ENCODE results near the gene MKX. TPM values are rescaled to one million over a fixed set of nuclear protein-coding genes. Genes with fewer than 3 reads are reported as not detected.

Gene MKX
- total and polyA plus RNA-seq, 9 of the 15 experiments (the other 6 are each of a cell fraction or from before 2014, with no cell fraction given): 0.07 TPM; not detected in 7

DNA sequence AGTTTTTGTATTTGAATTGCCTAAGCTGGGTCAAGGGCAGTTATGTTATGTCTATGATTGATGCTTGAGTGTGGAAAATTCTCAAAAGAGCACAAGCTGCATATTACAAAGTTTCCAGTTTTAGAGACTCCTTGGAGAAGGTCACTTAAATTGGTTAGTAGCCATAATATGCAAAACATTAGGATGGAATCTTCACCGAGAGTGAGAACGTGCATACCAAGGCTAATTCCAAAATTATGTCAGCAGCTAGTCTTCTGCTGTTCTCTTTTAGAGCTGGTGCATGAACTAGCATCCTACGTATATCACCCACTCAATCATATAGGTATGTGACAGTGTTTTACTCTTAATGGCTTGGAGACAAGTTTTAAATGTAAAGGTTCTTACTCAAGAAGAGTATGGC lies 49.2 kb downstream of the MKX start:
- no peak overlapping the region for H2AFZ ChIP-seq (ENCODE audit: low read depth, low read length)
- POLR2A ChIA-PET: no interaction called here
- no peaks in the 10 kb centered on the region for H3K79me2 ChIP-seq (ENCODE audit: control insufficient read depth, insufficient read depth, low read length)
- 0% methylated on average over 3 of the region's 3 CpGs for WGBS (ENCODE audit: insufficient coverage, low coverage, missing lambda C conversion rate)
- no peak overlapping the region for H3K4me2 ChIP-seq (ENCODE audit: insufficient read depth, low read length)
- no peaks in the 10 kb centered on the region for H3K9me1 ChIP-seq (ENCODE audit: control insufficient read depth, insufficient read depth, low read length)
- no peaks in the 10 kb centered on the region; the same call in 1 of the 2 replicates for H4K20me1 ChIP-seq (replicated peaks; ENCODE audit: control insufficient read depth, insufficient read depth, low read length)
- DNase-seq (ENCODE audit: extremely low read depth in 1 of 4, low spot score in 3 of 4): no peak
- in situ Hi-C loops (cut with MboI) (no loop called here), intact Hi-C loops (cut with micrococcal nuclease) (no loop called here)
- H3K9me3 ChIP-seq (replicated peaks; ENCODE audit: control insufficient read depth, insufficient read depth, low read depth, low read length): no peaks in the 10 kb centered on the region
- no peaks in the 10 kb centered on the region; a peak in 1 of 5 replicates for H3K27me3 ChIP-seq (ENCODE audit: control insufficient read depth in 2 of 2, insufficient read depth in 2 of 2, low read length in 2 of 2)
- BruUV-seq (replicated peaks): no TSS peak
- H3K36me3 ChIP-seq (ENCODE audit: control insufficient read depth, insufficient read depth, low read length): no peaks in the 10 kb centered on the region
- FAIRE-seq: no peak
- H3K27ac ChIP-seq (ENCODE audit: extremely low read depth, low read depth, low read length): no peak overlapping the region
- ATAC-seq: no peak
- H3K4me1 ChIP-seq (replicated peaks in 1 of 2; ENCODE audit: control insufficient read depth in 2 of 2, insufficient read depth in 2 of 2, low read length in 2 of 2): no peaks in the 10 kb centered on the region
- H3K9ac ChIP-seq (ENCODE audit: insufficient read depth in 1 of 2, low read depth in 2 of 2, low read length in 2 of 2): no peak overlapping the region
- H3K4me3 ChIP-seq: no peak overlapping the region
- CTCF ChIA-PET (ENCODE audit: low intra/inter-chr PET ratio): no interaction called here
- no peak for TF ChIP-seq TCF3 (CRISPR knock-in tag; IDR thresholded peaks at IDR 0.05)
- no peak for TF ChIP-seq BACH1 (tag; IDR thresholded peaks at IDR 0.05)
- TF ChIP-seq NFRKB (IDR thresholded peaks at IDR 0.05; ENCODE audit: low read depth): no peak
- TF ChIP-seq, protein P1, sequence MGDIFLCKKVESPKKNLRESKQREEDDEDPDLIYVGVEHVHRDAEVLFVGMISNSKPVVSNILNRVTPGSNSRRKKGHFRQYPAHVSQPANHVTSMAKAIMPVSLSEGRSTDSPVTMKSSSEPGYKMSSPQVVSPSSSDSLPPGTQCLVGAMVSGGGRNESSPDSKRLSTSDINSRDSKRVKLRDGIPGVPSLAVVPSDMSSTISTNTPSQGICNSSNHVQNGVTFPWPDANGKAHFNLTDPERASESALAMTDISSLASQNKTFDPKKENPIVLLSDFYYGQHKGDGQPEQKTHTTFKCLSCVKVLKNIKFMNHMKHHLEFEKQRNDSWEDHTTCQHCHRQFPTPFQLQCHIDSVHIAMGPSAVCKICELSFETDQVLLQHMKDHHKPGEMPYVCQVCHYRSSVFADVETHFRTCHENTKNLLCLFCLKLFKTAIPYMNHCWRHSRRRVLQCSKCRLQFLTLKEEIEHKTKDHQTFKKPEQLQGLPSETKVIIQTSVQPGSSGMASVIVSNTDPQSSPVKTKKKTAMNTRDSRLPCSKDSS (IDR thresholded peaks at IDR 0.05; ENCODE audit: low read depth, partially characterized antibody): no peak
- no peak for TF ChIP-seq MTA1 (IDR thresholded peaks at IDR 0.05; ENCODE audit: borderline replicate concordance)
- TF ChIP-seq ZNF133 (CRISPR knock-in tag; IDR thresholded peaks at IDR 0.05): no peak
- TF ChIP-seq KLF6 (CRISPR knock-in tag; IDR thresholded peaks at IDR 0.05; ENCODE audit: borderline replicate concordance): no peak
- TF ChIP-seq ZNF408 (CRISPR knock-in tag; IDR thresholded peaks at IDR 0.05; ENCODE audit: low read depth): no peak
- TF ChIP-seq, protein P2, sequence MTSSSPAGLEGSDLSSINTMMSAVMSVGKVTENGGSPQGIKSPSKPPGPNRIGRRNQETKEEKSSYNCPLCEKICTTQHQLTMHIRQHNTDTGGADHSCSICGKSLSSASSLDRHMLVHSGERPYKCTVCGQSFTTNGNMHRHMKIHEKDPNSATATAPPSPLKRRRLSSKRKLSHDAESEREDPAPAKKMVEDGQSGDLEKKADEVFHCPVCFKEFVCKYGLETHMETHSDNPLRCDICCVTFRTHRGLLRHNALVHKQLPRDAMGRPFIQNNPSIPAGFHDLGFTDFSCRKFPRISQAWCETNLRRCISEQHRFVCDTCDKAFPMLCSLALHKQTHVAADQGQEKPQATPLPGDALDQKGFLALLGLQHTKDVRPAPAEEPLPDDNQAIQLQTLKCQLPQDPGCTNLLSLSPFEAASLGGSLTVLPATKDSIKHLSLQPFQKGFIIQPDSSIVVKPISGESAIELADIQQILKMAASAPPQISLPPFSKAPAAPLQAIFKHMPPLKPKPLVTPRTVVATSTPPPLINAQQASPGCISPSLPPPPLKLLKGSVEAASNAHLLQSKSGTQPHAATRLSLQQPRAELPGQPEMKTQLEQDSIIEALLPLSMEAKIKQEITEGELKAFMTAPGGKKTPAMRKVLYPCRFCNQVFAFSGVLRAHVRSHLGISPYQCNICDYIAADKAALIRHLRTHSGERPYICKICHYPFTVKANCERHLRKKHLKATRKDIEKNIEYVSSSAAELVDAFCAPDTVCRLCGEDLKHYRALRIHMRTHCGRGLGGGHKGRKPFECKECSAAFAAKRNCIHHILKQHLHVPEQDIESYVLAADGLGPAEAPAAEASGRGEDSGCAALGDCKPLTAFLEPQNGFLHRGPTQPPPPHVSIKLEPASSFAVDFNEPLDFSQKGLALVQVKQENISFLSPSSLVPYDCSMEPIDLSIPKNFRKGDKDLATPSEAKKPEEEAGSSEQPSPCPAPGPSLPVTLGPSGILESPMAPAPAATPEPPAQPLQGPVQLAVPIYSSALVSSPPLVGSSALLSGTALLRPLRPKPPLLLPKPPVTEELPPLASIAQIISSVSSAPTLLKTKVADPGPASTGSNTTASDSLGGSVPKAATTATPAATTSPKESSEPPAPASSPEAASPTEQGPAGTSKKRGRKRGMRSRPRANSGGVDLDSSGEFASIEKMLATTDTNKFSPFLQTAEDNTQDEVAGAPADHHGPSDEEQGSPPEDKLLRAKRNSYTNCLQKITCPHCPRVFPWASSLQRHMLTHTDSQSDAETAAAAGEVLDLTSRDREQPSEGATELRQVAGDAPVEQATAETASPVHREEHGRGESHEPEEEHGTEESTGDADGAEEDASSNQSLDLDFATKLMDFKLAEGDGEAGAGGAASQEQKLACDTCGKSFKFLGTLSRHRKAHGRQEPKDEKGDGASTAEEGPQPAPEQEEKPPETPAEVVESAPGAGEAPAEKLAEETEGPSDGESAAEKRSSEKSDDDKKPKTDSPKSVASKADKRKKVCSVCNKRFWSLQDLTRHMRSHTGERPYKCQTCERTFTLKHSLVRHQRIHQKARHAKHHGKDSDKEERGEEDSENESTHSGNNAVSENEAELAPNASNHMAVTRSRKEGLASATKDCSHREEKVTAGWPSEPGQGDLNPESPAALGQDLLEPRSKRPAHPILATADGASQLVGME (CRISPR knock-in tag; IDR thresholded peaks at IDR 0.05): no peak
- no peak for TF ChIP-seq SMARCC2 (IDR thresholded peaks at IDR 0.05; ENCODE audit: low read depth)
- TF ChIP-seq, protein P3, sequence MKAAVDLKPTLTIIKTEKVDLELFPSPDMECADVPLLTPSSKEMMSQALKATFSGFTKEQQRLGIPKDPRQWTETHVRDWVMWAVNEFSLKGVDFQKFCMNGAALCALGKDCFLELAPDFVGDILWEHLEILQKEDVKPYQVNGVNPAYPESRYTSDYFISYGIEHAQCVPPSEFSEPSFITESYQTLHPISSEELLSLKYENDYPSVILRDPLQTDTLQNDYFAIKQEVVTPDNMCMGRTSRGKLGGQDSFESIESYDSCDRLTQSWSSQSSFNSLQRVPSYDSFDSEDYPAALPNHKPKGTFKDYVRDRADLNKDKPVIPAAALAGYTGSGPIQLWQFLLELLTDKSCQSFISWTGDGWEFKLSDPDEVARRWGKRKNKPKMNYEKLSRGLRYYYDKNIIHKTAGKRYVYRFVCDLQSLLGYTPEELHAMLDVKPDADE (conservative IDR thresholded peaks at IDR 0.05; ENCODE audit: control insufficient read depth, low read depth, low read length): no peak
- TF ChIP-seq, protein P4, sequence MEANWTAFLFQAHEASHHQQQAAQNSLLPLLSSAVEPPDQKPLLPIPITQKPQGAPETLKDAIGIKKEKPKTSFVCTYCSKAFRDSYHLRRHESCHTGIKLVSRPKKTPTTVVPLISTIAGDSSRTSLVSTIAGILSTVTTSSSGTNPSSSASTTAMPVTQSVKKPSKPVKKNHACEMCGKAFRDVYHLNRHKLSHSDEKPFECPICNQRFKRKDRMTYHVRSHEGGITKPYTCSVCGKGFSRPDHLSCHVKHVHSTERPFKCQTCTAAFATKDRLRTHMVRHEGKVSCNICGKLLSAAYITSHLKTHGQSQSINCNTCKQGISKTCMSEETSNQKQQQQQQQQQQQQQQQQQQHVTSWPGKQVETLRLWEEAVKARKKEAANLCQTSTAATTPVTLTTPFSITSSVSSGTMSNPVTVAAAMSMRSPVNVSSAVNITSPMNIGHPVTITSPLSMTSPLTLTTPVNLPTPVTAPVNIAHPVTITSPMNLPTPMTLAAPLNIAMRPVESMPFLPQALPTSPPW (CRISPR knock-in tag; IDR thresholded peaks at IDR 0.05): no peak
- no peak for TF ChIP-seq PYGO2 (tag; IDR thresholded peaks at IDR 0.05)
- no peak for TF ChIP-seq TCFL5 (CRISPR knock-in tag; conservative IDR thresholded peaks at IDR 0.05)
